GM21786 (cell line): ENCODE measurements around the gene CLEC9A.
"Not testable (repeated sequence)": the region's sequence is repeated elsewhere in the genome, so short reads cannot be mapped to it uniquely, and the experiment has no call there.

ENCODE experiments used
- ATAC-seq: cut with Tn5 transposase; IDR thresholded peaks from one replicate; pipeline ENCODE4 v1.9.1; 2021; ENCODE audit not compliant: unreplicated experiment

The CLEC9A gene

GRCh38 chr12:10030446-10030845, at the start of gene CLEC9A:
Gene CLEC9A (plus strand): TSS chr12:10030682. CDS start chr12:10052688, 22,006 bp downstream.
- no peak for ATAC-seq

GRCh38 chr12:9991876-9992275, 38.6 kb upstream of the CLEC9A start:
- ATAC-seq: no peak

DNA sequence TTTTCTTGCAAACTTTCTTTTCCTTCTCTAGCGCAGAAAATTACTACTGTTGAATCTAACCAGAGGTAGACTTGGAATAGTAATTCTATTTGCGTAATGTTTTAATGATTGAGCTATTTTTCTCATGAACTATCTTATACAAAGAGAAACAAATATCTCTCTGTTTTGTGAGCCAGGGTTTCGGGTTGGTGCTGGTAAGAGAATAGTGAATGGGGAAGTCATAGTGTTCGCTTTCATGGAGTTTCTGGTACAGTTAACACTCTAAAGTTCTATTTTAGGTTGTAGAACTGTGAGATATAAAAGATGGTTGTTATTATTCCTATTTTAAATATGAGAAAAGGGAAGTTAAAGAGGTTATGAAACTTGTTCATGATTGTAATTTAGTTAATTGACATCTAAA, 38.2 kb upstream of the CLEC9A start:
- no peak for ATAC-seq

DNA sequence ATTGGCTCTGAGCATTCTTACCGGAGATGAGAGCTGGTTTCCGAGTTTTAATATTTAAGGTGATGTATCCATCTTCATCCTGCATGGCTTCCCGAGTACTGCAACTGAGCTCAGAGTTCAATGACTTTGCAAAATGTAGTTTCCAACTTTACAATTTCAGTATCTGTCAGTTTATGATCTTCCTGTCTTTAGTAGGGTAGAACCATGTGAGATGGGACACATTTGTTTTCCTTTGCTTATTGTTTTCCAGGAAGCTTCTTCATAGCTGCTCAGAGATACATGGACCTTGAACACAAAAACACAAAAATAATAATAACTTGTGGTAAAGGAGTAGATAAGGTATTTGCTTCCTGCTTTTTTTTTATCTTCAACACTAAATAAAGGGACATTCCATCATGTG, 31.5 kb upstream of the CLEC9A start, which contains the start of gene CLEC1B:
TSS of gene CLEC1B (minus strand) at position 106 of the 400 bp plus-strand sequence. CDS start at position 85, 21 bp downstream.
- ATAC-seq: no peak

GRCh38 chr12:10001171-10001776, 29.2 kb upstream of the CLEC9A start:
- ATAC-seq: no peak

DNA sequence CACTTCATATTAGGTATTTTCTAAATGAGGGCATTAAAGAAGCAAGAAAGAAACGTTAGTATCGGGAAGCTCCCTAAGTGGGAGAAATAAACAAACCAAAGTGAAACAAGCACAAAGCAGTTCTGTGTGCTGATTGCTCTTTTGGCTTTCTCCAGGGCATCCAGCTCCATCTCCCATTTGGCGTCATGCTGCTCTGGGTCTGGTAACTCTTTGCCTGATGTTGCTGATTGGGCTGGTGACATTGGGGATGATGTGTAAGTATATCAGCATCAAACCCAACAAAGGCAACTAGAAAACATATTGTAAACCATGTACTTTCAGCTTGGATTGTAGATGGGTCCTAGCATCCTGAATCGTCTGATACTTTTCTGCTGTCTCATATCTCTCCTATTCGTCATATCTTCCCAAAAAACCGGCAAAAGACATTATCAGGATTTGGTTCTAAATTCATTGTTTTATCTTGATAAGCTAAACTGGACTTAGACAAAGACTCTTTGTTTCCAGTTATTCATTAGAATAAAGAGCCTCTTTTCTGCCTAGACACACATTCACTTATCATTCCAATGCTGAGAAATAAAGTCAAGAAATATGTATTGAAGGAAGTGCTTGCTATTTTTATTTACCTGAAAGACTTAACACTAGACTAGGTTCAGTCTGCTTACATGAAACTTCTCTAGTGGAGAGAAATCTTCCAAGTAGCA, 17.7 kb upstream of the CLEC9A start:
- no peak for ATAC-seq

GRCh38 chr12:10015450-10015849, 15.0 kb upstream of the CLEC9A start:
- no peak for ATAC-seq

GRCh38 chr12:10016881-10017280, 13.6 kb upstream of the CLEC9A start:
- ATAC-seq: no peak

GRCh38 chr12:10018386-10018785, 12.1 kb upstream of the CLEC9A start:
- no peak for ATAC-seq

DNA sequence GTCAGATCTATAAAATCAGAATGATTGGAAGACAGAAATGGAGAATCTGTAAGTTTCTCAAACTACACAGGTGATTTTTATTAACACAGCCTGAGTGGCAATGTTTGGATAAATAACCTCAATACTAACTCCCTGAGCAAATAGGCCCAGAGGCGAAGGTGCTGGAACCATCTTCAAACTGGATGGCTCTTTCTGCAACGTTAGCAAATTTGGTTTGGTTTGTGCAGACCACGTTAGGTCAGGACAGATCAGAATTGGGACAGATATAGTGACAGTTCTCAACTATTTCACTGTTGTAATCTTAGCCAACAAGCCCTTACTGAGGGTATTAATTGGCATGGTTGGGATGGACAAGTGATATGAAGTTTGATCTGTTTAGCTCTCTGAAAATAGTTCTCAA, 9.1 kb upstream of the CLEC9A start:
- ATAC-seq: no peak

DNA sequence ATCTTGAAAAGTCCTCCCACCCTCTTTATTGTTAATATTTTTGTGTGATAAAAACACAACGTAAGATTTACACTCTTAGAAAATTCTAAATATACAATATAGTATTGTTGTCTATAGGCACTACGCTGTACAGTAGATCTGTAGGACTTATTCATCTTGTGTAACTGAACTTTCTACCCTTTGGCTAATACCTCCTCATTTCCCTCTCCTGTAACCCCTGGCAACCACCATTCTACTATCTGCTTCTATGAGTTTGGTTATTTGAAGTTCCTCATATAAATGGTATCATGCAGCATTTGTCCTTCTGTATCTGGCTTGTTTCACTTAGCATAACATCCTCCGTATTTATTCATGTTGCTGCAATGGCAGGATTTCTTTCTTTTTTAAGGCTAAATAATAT, 5.2 kb upstream of the CLEC9A start:
- no peak for ATAC-seq

DNA sequence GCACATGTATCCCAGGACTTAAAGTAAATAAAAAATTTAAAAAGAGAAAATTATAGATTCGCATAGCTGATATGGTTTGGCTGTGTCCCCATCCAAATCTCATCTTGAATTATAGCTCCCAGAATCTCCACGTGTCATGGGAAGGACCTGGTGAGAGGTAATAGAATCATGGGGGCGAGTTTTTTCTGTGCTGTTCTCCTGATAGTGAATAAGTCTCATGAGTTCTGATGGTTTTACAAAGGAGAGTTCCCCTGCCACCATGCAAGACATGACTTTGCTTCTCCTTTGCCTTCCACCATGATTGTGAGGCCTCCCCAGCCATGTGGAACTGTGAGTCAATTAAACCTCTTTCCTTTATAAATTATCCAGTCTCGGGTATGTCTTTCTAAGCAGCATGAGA, 3.8 kb upstream of the CLEC9A start:
- not testable (repeated sequence) for ATAC-seq

- no peak for ATAC-seq
These were observed 3.2 kb upstream of the CLEC9A start for GRCh38 chr12:10027311-10027710.

DNA sequence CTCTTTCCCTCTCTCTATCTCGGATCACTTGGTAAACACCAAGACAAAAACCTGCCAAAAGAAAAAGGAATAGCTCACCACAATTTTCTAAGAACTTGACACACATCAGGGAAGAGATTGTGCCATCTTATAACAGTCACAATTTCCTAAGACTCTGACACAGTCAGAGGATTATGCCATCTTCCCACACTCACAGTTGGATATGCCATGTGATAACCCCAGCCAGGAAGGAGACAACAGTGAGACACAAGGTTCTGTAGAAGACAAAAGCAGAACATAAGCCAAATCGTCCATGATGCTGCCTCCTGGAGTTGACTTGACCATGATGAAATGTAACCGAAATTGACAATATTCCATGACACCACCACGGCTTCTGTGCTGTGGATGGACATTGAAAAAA, 2.8 kb upstream of the CLEC9A start:
- ATAC-seq: no peak

DNA sequence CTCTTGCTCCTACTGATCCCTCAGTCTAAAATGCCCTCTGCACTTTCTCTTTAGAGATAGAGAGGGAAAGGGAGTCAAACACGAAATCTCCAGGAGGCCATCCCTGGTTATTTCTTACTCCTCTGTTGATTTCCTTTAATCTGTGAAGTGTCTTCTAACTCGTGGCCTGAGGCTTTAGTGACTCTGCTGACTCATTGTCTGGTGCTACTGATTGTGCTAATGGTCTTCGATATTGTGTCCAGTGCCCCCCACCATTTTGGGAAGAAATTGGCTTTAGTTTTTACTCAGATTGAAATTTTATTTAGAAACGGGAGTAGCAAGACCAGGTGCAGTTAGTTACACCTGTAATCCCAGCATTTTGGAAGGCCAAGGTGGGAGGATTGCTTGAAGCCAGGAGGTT, 839 bp downstream of the CLEC9A start:
- no peak for ATAC-seq

DNA sequence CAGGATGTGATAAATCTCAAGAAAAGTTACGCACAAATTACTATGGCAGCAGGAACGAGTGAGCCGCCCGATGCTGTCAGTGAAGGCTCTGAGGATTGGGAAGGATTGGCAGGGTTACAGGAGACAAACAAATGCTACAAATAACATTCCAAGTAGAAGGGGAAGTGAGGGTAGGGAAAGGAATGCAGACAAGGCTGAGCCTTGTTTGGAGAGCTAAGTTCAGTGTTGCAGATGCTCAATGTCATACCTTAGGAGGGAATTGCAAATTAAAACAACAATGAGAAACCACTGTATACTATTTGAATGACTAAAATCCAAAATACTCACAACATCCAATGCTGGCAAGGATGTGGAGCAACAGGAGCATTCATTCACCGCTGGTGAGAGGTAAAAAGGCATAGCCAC, 1.3 kb downstream of the CLEC9A start:
- ATAC-seq: no peak

- no peak for ATAC-seq
These were observed 3.5 kb downstream of the CLEC9A start for GRCh38 chr12:10033783-10034545.

DNA sequence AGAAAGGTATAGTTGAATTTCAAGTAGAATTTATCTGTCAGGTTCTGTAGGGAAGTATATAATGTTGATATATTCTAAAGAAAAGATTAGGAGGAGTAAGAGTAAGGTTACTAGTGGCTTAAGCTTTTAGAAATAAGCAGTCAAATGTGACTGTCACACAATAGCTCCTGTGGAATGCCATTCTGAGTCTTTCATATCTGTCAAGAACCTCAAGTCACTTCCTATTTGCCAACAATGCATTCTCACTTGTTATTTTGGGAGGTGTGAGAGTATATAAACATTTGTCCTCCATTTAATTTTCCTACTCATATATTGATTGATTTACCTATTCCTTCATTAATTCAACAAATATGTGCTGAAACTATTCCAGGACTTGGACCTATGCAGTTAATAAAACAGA, 11.7 kb downstream of the CLEC9A start:
- ATAC-seq: no peak

DNA sequence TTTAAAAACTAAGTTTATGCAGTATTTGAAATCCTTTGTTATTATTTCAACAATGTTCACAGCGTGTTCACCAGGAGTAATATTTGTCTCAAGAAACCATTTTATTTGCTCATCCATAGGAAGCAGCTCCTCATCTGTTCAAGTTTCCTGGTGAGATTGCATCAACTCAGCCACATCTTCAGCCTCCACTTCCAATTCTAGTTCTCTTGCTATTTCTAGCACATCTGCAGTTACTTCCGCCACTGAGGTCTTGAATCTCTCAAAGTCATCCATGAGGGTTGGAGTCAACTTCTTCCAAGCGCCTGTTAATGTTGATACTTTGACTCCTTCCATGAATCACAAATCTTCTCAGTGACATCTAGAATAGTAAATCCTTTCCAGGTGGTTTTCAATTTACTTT, 18.0 kb downstream of the CLEC9A start:
- ATAC-seq: no peak

DNA sequence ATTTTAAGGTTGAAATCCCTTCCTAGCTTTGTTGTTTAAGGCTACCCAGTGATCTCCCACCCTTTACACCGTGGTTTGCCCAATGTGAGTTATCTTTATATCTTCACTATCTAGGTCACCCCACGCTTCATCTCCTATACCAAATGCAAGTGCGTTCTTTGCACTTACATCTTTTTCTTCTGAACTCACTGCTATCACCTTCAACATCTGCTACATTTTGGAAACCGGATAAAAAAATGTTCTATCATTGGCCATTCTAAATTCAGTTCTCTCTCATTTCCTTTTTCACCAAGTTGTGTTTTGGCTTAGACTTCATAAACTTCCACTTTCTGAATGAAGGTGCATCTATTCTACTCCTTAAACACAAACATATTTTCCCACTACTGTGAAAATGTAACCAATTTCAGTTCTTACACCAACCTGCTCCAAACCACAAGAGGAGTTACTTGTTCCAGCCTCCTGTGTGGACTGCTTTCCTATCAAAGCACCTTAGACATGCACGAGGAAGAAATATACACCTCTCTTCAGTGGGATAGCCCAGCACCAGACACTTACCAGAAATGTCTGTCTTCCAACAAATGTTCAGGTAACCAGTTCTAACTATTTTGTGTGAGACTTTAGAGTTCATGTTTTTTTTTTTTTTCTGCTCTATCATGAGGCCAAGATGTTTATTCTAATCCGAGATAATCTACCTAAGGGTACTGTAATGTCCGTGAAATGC, 21.9 kb downstream of the CLEC9A start:
- no peak for ATAC-seq

- no peak for ATAC-seq
These were observed 27.9 kb downstream of the CLEC9A start for GRCh38 chr12:10058387-10058786.
